Measurements from ENCODE around the gene ERN1.

DNA sequence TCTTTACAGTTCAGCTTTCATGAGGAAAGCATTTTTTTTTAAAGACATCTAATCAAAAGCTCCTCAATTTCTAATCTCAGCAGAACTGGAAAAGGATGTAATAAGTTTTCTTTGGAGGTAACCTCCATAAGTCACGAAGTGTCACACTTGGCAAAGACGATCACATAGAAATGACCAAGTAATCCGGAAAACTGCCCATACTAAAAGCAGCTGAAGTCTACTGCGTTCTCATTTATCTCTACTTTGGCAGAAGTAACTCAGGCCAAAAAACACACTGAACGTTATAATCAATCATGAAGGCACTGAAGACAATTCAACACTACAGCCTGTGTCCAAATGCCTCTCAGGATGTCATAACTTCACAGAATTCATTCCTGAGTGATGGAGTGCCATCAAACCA, 39.8 kb downstream of the ERN1 start:
- TF ChIP-seq, protein P1, sequence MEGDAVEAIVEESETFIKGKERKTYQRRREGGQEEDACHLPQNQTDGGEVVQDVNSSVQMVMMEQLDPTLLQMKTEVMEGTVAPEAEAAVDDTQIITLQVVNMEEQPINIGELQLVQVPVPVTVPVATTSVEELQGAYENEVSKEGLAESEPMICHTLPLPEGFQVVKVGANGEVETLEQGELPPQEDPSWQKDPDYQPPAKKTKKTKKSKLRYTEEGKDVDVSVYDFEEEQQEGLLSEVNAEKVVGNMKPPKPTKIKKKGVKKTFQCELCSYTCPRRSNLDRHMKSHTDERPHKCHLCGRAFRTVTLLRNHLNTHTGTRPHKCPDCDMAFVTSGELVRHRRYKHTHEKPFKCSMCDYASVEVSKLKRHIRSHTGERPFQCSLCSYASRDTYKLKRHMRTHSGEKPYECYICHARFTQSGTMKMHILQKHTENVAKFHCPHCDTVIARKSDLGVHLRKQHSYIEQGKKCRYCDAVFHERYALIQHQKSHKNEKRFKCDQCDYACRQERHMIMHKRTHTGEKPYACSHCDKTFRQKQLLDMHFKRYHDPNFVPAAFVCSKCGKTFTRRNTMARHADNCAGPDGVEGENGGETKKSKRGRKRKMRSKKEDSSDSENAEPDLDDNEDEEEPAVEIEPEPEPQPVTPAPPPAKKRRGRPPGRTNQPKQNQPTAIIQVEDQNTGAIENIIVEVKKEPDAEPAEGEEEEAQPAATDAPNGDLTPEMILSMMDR (IDR thresholded peaks at IDR 0.05): no peak
- no peak for TF ChIP-seq POLR2A (IDR thresholded peaks at IDR 0.05)
